Measurements from ENCODE around the gene STK31.
"Not testable (repeated sequence)": the region's sequence is repeated elsewhere in the genome, so short reads cannot be mapped to it uniquely, and the experiment has no call there.

Gene STK31

GRCh38 chr7:23714579-23714978 is 4.6 kb downstream of the STK31 start:
- DNase-seq = no peak

GRCh38 chr7:23715099-23715498 is 5.1 kb downstream of the STK31 start:
- no peak for DNase-seq

GRCh38 chr7:23717788-23718187 is 7.8 kb downstream of the STK31 start:
- no peak for DNase-seq

GRCh38 chr7:23721456-23721855 is 11.4 kb downstream of the STK31 start:
- DNase-seq = no peak

- not testable (repeated sequence) for DNase-seq
These were observed 12.7 kb downstream of the STK31 start for GRCh38 chr7:23722587-23723216.

- DNase-seq = not testable (repeated sequence)
These were observed 14.1 kb downstream of the STK31 start for GRCh38 chr7:23724113-23724512.

- no peak for DNase-seq
These were observed 32.0 kb downstream of the STK31 start for GRCh38 chr7:23742051-23742450.

GRCh38 chr7:23743226-23743625 is 33.2 kb downstream of the STK31 start:
- no peak for DNase-seq

GRCh38 chr7:23746629-23747028 is 36.6 kb downstream of the STK31 start:
- no peak for DNase-seq

- no peak for DNase-seq
These were observed 41.8 kb downstream of the STK31 start for GRCh38 chr7:23751852-23752251.

GRCh38 chr7:23758839-23759238 is 48.8 kb downstream of the STK31 start:
- not testable (repeated sequence) for DNase-seq

- DNase-seq = no peak
These were observed 49.8 kb downstream of the STK31 start for GRCh38 chr7:23759671-23760391.

- DNase-seq = no peak
These were observed 55.9 kb downstream of the STK31 start for GRCh38 chr7:23765943-23766342.

GRCh38 chr7:23767514-23767913 is 57.5 kb downstream of the STK31 start:
- DNase-seq = no peak

GRCh38 chr7:23768022-23768421 is 58.0 kb downstream of the STK31 start:
- no peak for DNase-seq

- not testable (repeated sequence) for DNase-seq
These were observed 69.3 kb downstream of the STK31 start for GRCh38 chr7:23779185-23779800.

GRCh38 chr7:23783115-23783514 is 73.1 kb downstream of the STK31 start:
- DNase-seq = no peak

- DNase-seq = no peak
These were observed 77.3 kb downstream of the STK31 start for GRCh38 chr7:23787272-23787671.

- no peak for DNase-seq
These were observed 78.8 kb downstream of the STK31 start for GRCh38 chr7:23788843-23789242.

GRCh38 chr7:23791721-23792120 is 81.7 kb downstream of the STK31 start:
- DNase-seq = no peak

- no peak for DNase-seq
These were observed 92.8 kb downstream of the STK31 start for GRCh38 chr7:23802720-23803397.

- no peak for DNase-seq
These were observed 94.7 kb downstream of the STK31 start for GRCh38 chr7:23804707-23805106.

- DNase-seq = no peak
These were observed 98.4 kb downstream of the STK31 start for GRCh38 chr7:23808421-23808820.

- no peak for DNase-seq
These were observed 100.1 kb downstream of the STK31 start for GRCh38 chr7:23810099-23810498.

Measured in CD4-positive, alpha-beta T cell treated with Interleukin-6 for 4 hours (primary cell).